ENCODE data around the gene CYB561D2.

Gene CYB561D2

DNA sequence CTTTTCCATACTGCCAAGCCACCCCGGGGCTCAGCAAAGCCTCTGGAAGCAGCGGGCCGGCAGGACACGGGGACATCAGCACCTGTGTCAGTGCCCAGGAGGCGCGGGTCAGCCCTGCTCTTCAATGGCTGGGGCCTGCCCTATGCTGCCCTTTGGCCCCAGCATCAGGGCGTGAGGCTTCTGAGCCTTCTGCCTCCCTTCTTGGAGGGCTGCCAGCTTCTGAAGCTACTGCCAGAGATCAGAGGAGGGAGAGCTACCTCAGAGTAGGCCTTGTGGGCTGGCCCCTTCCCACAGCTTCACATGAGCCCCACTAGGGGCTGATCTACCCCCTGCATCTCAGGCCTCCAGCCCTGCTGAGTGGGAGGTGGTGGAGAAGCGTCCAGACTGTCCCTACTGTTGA is 21.7 kb downstream of the CYB561D2 start:
- Histone ChIP-seq H3K4me3 (ENCODE audit: low read depth, low read length, poor library complexity, severe bottlenecking) (no peak overlapping the region), H3K27me3 (ENCODE audit: insufficient read depth, low read length) (peaks cover 11% of the 10 kb centered on the region; the same call in 1 of the 2 replicates)

DNA sequence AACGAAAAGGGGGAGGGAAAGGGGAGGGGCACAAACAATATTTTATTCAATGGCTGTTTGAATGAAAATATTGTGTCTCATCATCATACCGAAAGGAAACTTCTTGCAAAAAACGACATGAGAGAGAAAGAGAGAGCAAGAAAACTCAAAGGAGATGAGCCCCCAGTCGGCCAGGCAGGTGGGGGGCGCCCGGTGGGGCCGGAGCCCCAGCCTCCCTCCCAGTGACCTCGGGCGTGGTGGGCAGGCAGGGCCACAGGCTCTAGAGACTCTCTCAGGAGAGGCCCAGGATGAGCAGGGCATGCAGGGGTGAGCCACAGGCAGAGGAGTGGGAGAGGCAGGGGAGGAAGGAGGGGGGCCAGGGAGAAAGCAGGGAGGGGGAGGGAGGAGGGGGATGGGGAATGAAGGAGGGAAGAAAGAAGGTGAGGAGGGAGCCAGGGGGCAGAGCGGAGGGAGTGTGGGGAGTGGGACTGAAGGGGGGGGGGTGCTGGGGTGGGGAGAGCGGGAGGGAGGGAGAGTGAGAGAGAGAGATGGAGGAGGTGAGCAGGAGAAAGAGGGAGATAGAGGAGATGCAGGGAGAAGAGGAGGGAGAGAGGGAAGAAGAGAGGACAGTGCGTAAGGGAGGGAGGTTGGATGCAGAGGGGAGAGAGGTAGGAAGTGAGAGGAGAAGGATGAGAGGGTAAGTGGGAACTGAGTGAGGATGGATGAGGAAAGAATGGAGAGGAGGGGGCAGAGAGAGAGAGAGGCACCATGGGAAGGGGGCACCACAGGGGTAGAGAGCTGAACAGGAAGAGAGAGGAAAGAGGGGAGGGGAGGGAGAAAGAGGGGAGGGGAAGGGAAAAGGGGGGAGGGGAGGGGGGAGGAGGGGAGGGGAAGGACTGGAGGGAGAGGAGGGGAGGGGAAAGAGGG is 22.7 kb downstream of the CYB561D2 start:
- Histone ChIP-seq H3K4me3 (ENCODE audit: low read depth, low read length, poor library complexity, severe bottlenecking) (no peak overlapping the region), H3K79me2 (ENCODE audit: insufficient read depth, low read length) (no peaks in the 10 kb centered on the region), H3K27me3 (ENCODE audit: insufficient read depth, low read length) (0 out of 2 replicates have a peak, but pooled peaks cover 11% of the 10 kb centered on the region), H3K36me3 (ENCODE audit: insufficient read depth, low read length) (no peaks in the 10 kb centered on the region), H3F3A (ENCODE audit: insufficient read depth, low read length) (no peaks in the 10 kb centered on the region), H3K4me1 (ENCODE audit: insufficient read depth, low read length, severe bottlenecking) (no peaks in the 10 kb centered on the region), H3K4me2 (ENCODE audit: low read length) (no peak overlapping the region), H3K9me2 (ENCODE audit: low read depth, low read length) (no peaks in the 10 kb centered on the region), H3K9me3 (ENCODE audit: low read length) (no peaks in the 10 kb centered on the region), H2AFZ (ENCODE audit: low read length) (no peak overlapping the region), H4K20me1 (ENCODE audit: insufficient read depth, low read length) (no peaks in the 10 kb centered on the region), H3K27ac (ENCODE audit: low read depth, low read length, poor library complexity, severe bottlenecking) (no peak overlapping the region), H3K9ac (ENCODE audit: low read length) (no peak overlapping the region)
- no peak for TF ChIP-seq EZH2 (IDR thresholded peaks at IDR 0.05; ENCODE audit: borderline replicate concordance, low read length)
- TF ChIP-seq, protein P1, sequence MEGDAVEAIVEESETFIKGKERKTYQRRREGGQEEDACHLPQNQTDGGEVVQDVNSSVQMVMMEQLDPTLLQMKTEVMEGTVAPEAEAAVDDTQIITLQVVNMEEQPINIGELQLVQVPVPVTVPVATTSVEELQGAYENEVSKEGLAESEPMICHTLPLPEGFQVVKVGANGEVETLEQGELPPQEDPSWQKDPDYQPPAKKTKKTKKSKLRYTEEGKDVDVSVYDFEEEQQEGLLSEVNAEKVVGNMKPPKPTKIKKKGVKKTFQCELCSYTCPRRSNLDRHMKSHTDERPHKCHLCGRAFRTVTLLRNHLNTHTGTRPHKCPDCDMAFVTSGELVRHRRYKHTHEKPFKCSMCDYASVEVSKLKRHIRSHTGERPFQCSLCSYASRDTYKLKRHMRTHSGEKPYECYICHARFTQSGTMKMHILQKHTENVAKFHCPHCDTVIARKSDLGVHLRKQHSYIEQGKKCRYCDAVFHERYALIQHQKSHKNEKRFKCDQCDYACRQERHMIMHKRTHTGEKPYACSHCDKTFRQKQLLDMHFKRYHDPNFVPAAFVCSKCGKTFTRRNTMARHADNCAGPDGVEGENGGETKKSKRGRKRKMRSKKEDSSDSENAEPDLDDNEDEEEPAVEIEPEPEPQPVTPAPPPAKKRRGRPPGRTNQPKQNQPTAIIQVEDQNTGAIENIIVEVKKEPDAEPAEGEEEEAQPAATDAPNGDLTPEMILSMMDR (IDR thresholded peaks at IDR 0.05; ENCODE audit: low read length): no peak

More for the DNA sequence above, 21.7 kb downstream of the CYB561D2 start:
- no peaks in the 10 kb centered on the region for H4K20me1 ChIP-seq (ENCODE audit: insufficient read depth, low read length)
- H3K27ac ChIP-seq (ENCODE audit: low read depth, low read length, poor library complexity, severe bottlenecking): no peak overlapping the region
- H2AFZ ChIP-seq (ENCODE audit: low read length): no peak overlapping the region
- H3F3A ChIP-seq (ENCODE audit: insufficient read depth, low read length): no peaks in the 10 kb centered on the region
- H3K9ac ChIP-seq (ENCODE audit: low read length): no peak overlapping the region
- H3K36me3 ChIP-seq (ENCODE audit: insufficient read depth, low read length): no peaks in the 10 kb centered on the region
- TF ChIP-seq, protein P1 (IDR thresholded peaks at IDR 0.05; ENCODE audit: low read length): no peak
- TF ChIP-seq EZH2 (IDR thresholded peaks at IDR 0.05; ENCODE audit: borderline replicate concordance, low read length): no peak
- H3K9me2 ChIP-seq (ENCODE audit: low read depth, low read length): no peaks in the 10 kb centered on the region
- no peaks in the 10 kb centered on the region for H3K79me2 ChIP-seq (ENCODE audit: insufficient read depth, low read length)
- H3K4me1 ChIP-seq (ENCODE audit: insufficient read depth, low read length, severe bottlenecking): no peaks in the 10 kb centered on the region
- H3K4me2 ChIP-seq (ENCODE audit: low read length): no peak overlapping the region
- no peaks in the 10 kb centered on the region for H3K9me3 ChIP-seq (ENCODE audit: low read length)

DNA sequence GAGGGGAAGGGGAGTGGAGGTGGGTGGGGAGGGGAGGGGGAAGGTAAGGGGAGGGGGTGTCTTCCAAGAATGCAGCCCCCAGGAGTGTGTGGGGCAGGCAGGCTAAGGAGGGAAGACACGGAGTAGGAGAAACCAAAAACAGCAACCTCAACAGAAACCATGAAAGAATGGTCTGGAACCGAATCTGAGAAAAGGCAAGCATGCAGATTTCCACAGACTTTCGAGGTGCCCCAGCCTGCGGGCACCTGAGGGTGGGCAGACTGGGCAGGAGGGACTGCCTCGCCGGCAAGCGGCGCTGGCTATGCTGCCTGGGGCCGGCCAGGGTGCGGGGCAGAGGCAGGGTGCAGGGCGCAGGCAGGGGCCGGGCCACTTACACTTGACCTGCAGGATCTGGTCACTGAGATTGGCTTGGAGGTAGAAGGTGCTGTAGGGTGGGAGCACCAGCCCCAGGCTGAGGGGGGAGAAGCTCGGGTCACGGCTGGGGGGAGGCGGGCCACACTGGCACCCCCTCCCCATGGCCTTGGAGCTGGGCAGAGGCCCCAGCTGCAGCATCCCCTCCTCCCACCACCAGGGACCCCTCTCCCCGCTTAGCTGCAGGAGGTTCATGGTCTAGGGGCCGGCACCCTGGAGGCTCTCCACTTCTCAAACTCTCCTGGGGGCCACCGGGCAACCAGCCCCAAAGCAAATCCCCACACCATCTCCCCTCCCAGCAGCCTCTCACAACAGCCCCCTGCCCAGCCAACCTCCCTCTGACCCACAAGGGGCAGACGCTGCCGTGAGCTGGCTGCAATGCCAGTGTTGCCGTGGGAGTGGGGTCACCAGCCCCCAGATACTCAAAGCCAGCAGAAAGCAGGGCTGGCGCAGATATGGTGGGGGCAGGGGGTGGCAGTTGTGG is 23.9 kb downstream of the CYB561D2 start:
- 0 out of 2 replicates have a peak, but pooled peaks cover 10% of the 10 kb centered on the region for H3K27me3 ChIP-seq (ENCODE audit: insufficient read depth, low read length)
- H3F3A ChIP-seq (ENCODE audit: insufficient read depth, low read length): no peaks in the 10 kb centered on the region
- no peak overlapping the region for H2AFZ ChIP-seq (ENCODE audit: low read length)
- H3K9me2 ChIP-seq (ENCODE audit: low read depth, low read length): no peaks in the 10 kb centered on the region
- H3K79me2 ChIP-seq (ENCODE audit: insufficient read depth, low read length): no peaks in the 10 kb centered on the region
- no peak overlapping the region for H3K4me3 ChIP-seq (ENCODE audit: low read depth, low read length, poor library complexity, severe bottlenecking)
- no peak overlapping the region for H3K9ac ChIP-seq (ENCODE audit: low read length)
- no peak overlapping the region for H3K4me2 ChIP-seq (ENCODE audit: low read length)
- H3K4me1 ChIP-seq (ENCODE audit: insufficient read depth, low read length, severe bottlenecking): no peaks in the 10 kb centered on the region
- no peak for TF ChIP-seq EZH2 (IDR thresholded peaks at IDR 0.05; ENCODE audit: borderline replicate concordance, low read length)
- TF ChIP-seq, protein P1 (IDR thresholded peaks at IDR 0.05; ENCODE audit: low read length): no peak
- H3K27ac ChIP-seq (ENCODE audit: low read depth, low read length, poor library complexity, severe bottlenecking): no peak overlapping the region
- no peaks in the 10 kb centered on the region for H3K36me3 ChIP-seq (ENCODE audit: insufficient read depth, low read length)
- H3K9me3 ChIP-seq (ENCODE audit: low read length): no peaks in the 10 kb centered on the region
- H4K20me1 ChIP-seq (ENCODE audit: insufficient read depth, low read length): no peaks in the 10 kb centered on the region
